SU-DHL-6 (cell line): ENCODE measurements around the gene YTHDF1.

Experiments used
- H2AFZ ChIP-seq: fragments of 200-600 bp; sonication (generic); 2 replicates; pipeline ENCODE4 v1.6.1; 2014; ENCODE audit warnings: low read depth, mild to moderate bottlenecking, moderate library complexity, mixed read lengths, antibody characterized with exemption, low read length; ENCODE audit not compliant: severe bottlenecking
- H3F3A ChIP-seq: fragments of 200-600 bp; shearing (Covaris generic); 2 replicates; pipeline ENCODE4 v1.6.0; 2016; ENCODE audit warnings: antibody characterized with exemption, mild to moderate bottlenecking; ENCODE audit not compliant: insufficient read depth
- H3K27ac ChIP-seq: fragments of 200-600 bp; sonication (generic); 2 replicates; pipeline ENCODE4 v1.5.1; 2016; ENCODE audit warnings: low read depth, mild to moderate bottlenecking, low read length, moderate library complexity, mixed read lengths
- H3K27me3 ChIP-seq: fragments of 200-600 bp; sonication (generic), shearing (Covaris generic); 2 replicates; pipeline ENCODE4 v1.6.0; 2014; ENCODE audit warnings: mild to moderate bottlenecking, low read length
- H3K36me3 ChIP-seq: fragments of 200-600 bp; sonication (generic); 2 replicates; pipeline ENCODE4 v1.6.1; 2014; ENCODE audit warnings: mild to moderate bottlenecking, low read length, mixed read lengths
- H3K4me2 ChIP-seq: fragments of 300-600, 200-600 bp; shearing (Covaris generic), sonication (generic); 2 replicates; pipeline ENCODE4 v1.6.0; 2014; ENCODE audit warnings: low read length, low read depth, mild to moderate bottlenecking; ENCODE audit not compliant: poor library complexity, severe bottlenecking
- H3K4me3 ChIP-seq: fragments of 200-600 bp; sonication (generic); 2 replicates; pipeline ENCODE4 v1.5.1; 2014; ENCODE audit warnings: antibody characterized with exemption, low read length, mild to moderate bottlenecking, mixed read lengths; ENCODE audit not compliant: insufficient read depth, poor library complexity, severe bottlenecking
- H3K79me2 ChIP-seq: fragments of 200-600 bp; sonication (generic); 2 replicates; pipeline ENCODE4 v1.6.1; 2014; ENCODE audit warnings: mild to moderate bottlenecking, low read length, moderate library complexity; ENCODE audit not compliant: insufficient read depth
- H3K9ac ChIP-seq: fragments of 200-600 bp; sonication (generic); 2 replicates; pipeline ENCODE4 v1.7.0; 2014; ENCODE audit warnings: mild to moderate bottlenecking, low read length
- H3K9me2 ChIP-seq: fragments of 200-600 bp; sonication (generic); replicated peaks from 2 replicates; pipeline ENCODE4 v1.6.1; 2014; ENCODE audit warnings: low read length; ENCODE audit not compliant: insufficient read depth
- H3K9me3 ChIP-seq: fragments of 200-600 bp; sonication (generic); 2 replicates; pipeline ENCODE4 v1.6.1; 2014; ENCODE audit warnings: low read length, mixed read lengths; ENCODE audit not compliant: insufficient read depth
- H4K20me1 ChIP-seq: fragments of 200-600 bp; sonication (generic); 2 replicates; pipeline ENCODE4 v1.6.1; 2014; ENCODE audit warnings: low read depth, mild to moderate bottlenecking, antibody characterized with exemption, low read length, moderate library complexity, mixed read lengths
- EZH2phosphoT487 ChIP-seq: fragments of 200-600 bp; sonication (generic), shearing (Covaris generic); conservative IDR thresholded peaks from 2 replicates; pipeline ENCODE4 v1.6.1; 2018; ENCODE audit warnings: mild to moderate bottlenecking, antibody characterized with exemption, low read length, moderate library complexity, mixed read lengths
- TF ChIP-seq, protein P1 (sequence below): fragments of 200-600 bp; sonication (generic); IDR thresholded peaks from one replicate; pipeline ENCODE4 v1.5.1; 2017; ENCODE audit warnings: antibody characterized with exemption, mild to moderate bottlenecking, low read length, moderate library complexity; ENCODE audit not compliant: insufficient read depth, poor library complexity, severe bottlenecking

The YTHDF1 gene

GRCh38 chr20:63186084-63186483 is 29.8 kb downstream of the YTHDF1 start:
- Histone ChIP-seq H3K9me2 (no peaks in the 10 kb centered on the region), H3F3A (no peaks in the 10 kb centered on the region), H3K9ac (no peak overlapping the region), H3K27me3 (no peaks in the 10 kb centered on the region), H3K4me2 (no peak overlapping the region), H3K79me2 (no peaks in the 10 kb centered on the region), H3K9me3 (no peaks in the 10 kb centered on the region), H3K4me3 (no peak overlapping the region), H4K20me1 (no peaks in the 10 kb centered on the region), H2AFZ (no peak overlapping the region), H3K27ac (no peak overlapping the region), H3K36me3 (no peaks in the 10 kb centered on the region)
- no peak for TF ChIP-seq EZH2phosphoT487
- TF ChIP-seq, protein P1, sequence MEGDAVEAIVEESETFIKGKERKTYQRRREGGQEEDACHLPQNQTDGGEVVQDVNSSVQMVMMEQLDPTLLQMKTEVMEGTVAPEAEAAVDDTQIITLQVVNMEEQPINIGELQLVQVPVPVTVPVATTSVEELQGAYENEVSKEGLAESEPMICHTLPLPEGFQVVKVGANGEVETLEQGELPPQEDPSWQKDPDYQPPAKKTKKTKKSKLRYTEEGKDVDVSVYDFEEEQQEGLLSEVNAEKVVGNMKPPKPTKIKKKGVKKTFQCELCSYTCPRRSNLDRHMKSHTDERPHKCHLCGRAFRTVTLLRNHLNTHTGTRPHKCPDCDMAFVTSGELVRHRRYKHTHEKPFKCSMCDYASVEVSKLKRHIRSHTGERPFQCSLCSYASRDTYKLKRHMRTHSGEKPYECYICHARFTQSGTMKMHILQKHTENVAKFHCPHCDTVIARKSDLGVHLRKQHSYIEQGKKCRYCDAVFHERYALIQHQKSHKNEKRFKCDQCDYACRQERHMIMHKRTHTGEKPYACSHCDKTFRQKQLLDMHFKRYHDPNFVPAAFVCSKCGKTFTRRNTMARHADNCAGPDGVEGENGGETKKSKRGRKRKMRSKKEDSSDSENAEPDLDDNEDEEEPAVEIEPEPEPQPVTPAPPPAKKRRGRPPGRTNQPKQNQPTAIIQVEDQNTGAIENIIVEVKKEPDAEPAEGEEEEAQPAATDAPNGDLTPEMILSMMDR, result no peak

DNA sequence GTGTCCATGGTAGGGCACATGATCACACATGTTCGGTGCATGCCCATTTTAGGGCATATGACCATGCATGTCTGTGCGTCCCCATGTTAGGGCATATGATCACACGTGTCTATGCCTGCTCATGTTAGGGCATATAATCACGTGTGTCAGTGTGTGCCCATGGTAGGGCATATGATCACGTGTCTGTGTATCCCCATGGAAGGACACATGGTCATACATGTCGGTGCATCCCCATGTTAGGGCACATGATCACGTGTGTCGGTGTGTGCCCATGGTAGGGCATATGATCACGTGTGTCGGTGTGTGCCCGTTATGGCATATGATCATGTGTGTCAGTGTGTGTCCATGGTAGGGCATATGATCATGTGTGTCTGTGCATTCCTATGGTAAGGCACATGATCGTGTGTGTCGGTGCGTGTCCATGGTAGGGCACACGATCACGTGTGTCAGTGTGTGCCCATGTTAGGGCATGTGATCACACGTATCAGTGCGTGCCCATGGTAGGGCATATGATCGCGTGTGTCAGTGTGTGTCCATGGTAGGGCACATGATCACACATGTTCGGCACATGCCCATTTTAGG is 30.6 kb downstream of the YTHDF1 start:
- Histone ChIP-seq H3K9ac (no peak overlapping the region), H3K27me3 (no peaks in the 10 kb centered on the region), H4K20me1 (no peaks in the 10 kb centered on the region), H3K4me3 (no peak overlapping the region), H3K9me3 (no peaks in the 10 kb centered on the region), H3K4me2 (no peak overlapping the region), H3K27ac (no peak overlapping the region), H2AFZ (no peak overlapping the region), H3K36me3 (no peaks in the 10 kb centered on the region), H3K9me2 (no peaks in the 10 kb centered on the region), H3K79me2 (no peaks in the 10 kb centered on the region), H3F3A (no peaks in the 10 kb centered on the region)
- TF ChIP-seq, protein P1, result no peak
- TF ChIP-seq EZH2phosphoT487, result no peak

GRCh38 chr20:63183422-63184146 is 32.3 kb downstream of the YTHDF1 start:
- H2AFZ ChIP-seq, result no peak overlapping the region

More at GRCh38 chr20:63183422-63184146, 32.3 kb downstream of the YTHDF1 start:
- H3K79me2 ChIP-seq, result no peaks in the 10 kb centered on the region
- H3K9ac ChIP-seq, result no peak overlapping the region
- no peaks in the 10 kb centered on the region for H4K20me1 ChIP-seq
- no peak for TF ChIP-seq EZH2phosphoT487
- TF ChIP-seq, protein P1, result peak; percentile 68
- H3K27ac ChIP-seq, result no peak overlapping the region
- H3K4me2 ChIP-seq, result no peak overlapping the region
- H3F3A ChIP-seq, result no peaks in the 10 kb centered on the region
- H3K9me3 ChIP-seq, result no peaks in the 10 kb centered on the region
- no peaks in the 10 kb centered on the region for H3K27me3 ChIP-seq
- no peaks in the 10 kb centered on the region for H3K9me2 ChIP-seq
- H3K36me3 ChIP-seq, result no peaks in the 10 kb centered on the region
- no peak overlapping the region for H3K4me3 ChIP-seq
